GM13976 (cell line): ENCODE data around the gene SAPCD2.
A peak's percentile ranks its signal among the peaks of the same experiment; 100 is the strongest.

Experiments
- DNase-seq: peaks from one replicate; pipeline ENCODE4 v3.0.0; 2012; ENCODE audit warnings: low spot score
- CTCF ChIP-seq: IDR thresholded peaks from 2 replicates; pipeline ENCODE4 v1.5.1; 2012; ENCODE audit warnings: borderline replicate concordance, mild to moderate bottlenecking; ENCODE audit not compliant: insufficient read depth; ENCODE audit errors: extremely low read depth, missing control alignments, control extremely low read depth
- in situ Hi-C: fragments of 300-500 bp; cut with MboI; formaldehyde crosslinking; loops from one replicate; pipeline ENCODE4 v1.12.0; 2022; ENCODE audit warnings: low sequenced_read_pairs, mixed read lengths, inconsistent platforms; ENCODE audit not compliant: unreplicated experiment

SAPCD2 gene

GRCh38 chr9:137110911-137111787 is 40.8 kb upstream of the SAPCD2 start:
- TF ChIP-seq CTCF = no peak
- peak; percentile 17 for DNase-seq
- in situ Hi-C loops = no loop called here

- peak; percentile 27 for DNase-seq
- in situ Hi-C loops = no loop called here
- TF ChIP-seq CTCF = no peak
Observed at GRCh38 chr9:137110147-137110910, 40.0 kb upstream of the SAPCD2 start.

- no peak for TF ChIP-seq CTCF
- in situ Hi-C loops = no loop called here
- peak; percentile 19 for DNase-seq
Observed at GRCh38 chr9:137109250-137110146, 39.1 kb upstream of the SAPCD2 start.

- in situ Hi-C loops = no loop called here
- DNase-seq = peak; percentile 32
- TF ChIP-seq CTCF = no peak
Observed at GRCh38 chr9:137108608-137109249, 38.4 kb upstream of the SAPCD2 start.

- in situ Hi-C loops = no loop called here
- DNase-seq = no peak
- no peak for TF ChIP-seq CTCF
Observed at GRCh38 chr9:137107982-137108381, 37.6 kb upstream of the SAPCD2 start.
